ENCODE results near the gene TMEM183A.
A peak's percentile ranks its signal among the peaks of the same experiment; 100 is the strongest.

Gene TMEM183A

GRCh38 chr1:203048555-203049051, 41.4 kb downstream of the TMEM183A start:
- DNase-seq = no peak

- DNase-seq = no peak
Observed at GRCh38 chr1:203049077-203049476, 41.9 kb downstream of the TMEM183A start.

GRCh38 chr1:203049576-203050180, 42.5 kb downstream of the TMEM183A start:
- DNase-seq = no peak

GRCh38 chr1:203050826-203051225, 43.7 kb downstream of the TMEM183A start:
- no peak for DNase-seq

GRCh38 chr1:203051841-203052324, 44.7 kb downstream of the TMEM183A start:
- no peak for DNase-seq

GRCh38 chr1:203052601-203053000, 45.4 kb downstream of the TMEM183A start:
- no peak for DNase-seq

GRCh38 chr1:203054184-203054583, 47.0 kb downstream of the TMEM183A start:
- DNase-seq = no peak

- no peak for DNase-seq
Observed at GRCh38 chr1:203054642-203055041, 47.5 kb downstream of the TMEM183A start.

- no peak for DNase-seq
Observed at GRCh38 chr1:203055161-203055799, 48.1 kb downstream of the TMEM183A start.

GRCh38 chr1:203056012-203056411, 48.8 kb downstream of the TMEM183A start:
- DNase-seq = no peak

- no peak for DNase-seq
Observed at GRCh38 chr1:203056516-203056915, 49.3 kb downstream of the TMEM183A start.

- DNase-seq = no peak
Observed at GRCh38 chr1:203057911-203058675, 50.9 kb downstream of the TMEM183A start.

GRCh38 chr1:203058676-203058935, 51.4 kb downstream of the TMEM183A start:
- no peak for DNase-seq

- no peak for DNase-seq
Observed at GRCh38 chr1:203059485-203059884, 52.3 kb downstream of the TMEM183A start.

- no peak for DNase-seq
Observed at GRCh38 chr1:203060115-203060514, 52.9 kb downstream of the TMEM183A start.

GRCh38 chr1:203063287-203063686, 56.1 kb downstream of the TMEM183A start:
- DNase-seq = no peak

GRCh38 chr1:203065191-203065590, 58.0 kb downstream of the TMEM183A start:
- no peak for DNase-seq

GRCh38 chr1:203065986-203066385, 58.8 kb downstream of the TMEM183A start:
- DNase-seq = no peak

GRCh38 chr1:203066965-203067364, 59.8 kb downstream of the TMEM183A start:
- no peak for DNase-seq

- DNase-seq = peak; percentile 12
Observed at GRCh38 chr1:203069030-203069747, 62.0 kb downstream of the TMEM183A start.

GRCh38 chr1:203072002-203072602, 64.9 kb downstream of the TMEM183A start:
- no peak for DNase-seq

GRCh38 chr1:203072911-203073310, 65.7 kb downstream of the TMEM183A start:
- DNase-seq = no peak

- DNase-seq = no peak
Observed at GRCh38 chr1:203073469-203073868, 66.3 kb downstream of the TMEM183A start.
